ENCODE measurements around the gene GPR137B.

DNA sequence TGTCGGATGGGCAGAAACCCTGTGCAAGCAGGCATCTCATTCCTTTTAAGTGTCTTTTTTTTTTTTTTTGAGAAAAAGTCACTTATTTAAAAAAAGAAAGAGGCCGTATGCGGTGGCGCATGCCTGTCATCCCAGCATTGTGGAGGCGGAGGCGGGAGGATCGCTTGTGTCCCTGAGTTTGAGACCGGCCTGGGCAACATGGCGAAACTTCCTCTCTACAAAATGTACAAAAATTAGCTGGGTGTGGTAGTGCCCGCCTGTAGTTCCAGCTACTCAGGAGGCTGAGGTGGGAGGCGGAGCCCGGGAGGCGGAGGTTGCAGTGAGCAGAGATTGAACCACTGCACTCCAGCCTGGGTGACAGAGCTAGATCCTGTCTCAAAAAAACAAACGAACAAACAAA, 1.7 kb downstream of the GPR137B start:
- TF ChIP-seq, protein P1, sequence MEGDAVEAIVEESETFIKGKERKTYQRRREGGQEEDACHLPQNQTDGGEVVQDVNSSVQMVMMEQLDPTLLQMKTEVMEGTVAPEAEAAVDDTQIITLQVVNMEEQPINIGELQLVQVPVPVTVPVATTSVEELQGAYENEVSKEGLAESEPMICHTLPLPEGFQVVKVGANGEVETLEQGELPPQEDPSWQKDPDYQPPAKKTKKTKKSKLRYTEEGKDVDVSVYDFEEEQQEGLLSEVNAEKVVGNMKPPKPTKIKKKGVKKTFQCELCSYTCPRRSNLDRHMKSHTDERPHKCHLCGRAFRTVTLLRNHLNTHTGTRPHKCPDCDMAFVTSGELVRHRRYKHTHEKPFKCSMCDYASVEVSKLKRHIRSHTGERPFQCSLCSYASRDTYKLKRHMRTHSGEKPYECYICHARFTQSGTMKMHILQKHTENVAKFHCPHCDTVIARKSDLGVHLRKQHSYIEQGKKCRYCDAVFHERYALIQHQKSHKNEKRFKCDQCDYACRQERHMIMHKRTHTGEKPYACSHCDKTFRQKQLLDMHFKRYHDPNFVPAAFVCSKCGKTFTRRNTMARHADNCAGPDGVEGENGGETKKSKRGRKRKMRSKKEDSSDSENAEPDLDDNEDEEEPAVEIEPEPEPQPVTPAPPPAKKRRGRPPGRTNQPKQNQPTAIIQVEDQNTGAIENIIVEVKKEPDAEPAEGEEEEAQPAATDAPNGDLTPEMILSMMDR (IDR thresholded peaks at IDR 0.05): no peak
- no peak for TF ChIP-seq ZFX (IDR thresholded peaks at IDR 0.05; ENCODE audit: borderline replicate concordance)
